HG03469 (cell line): ENCODE measurements around the gene MALAT1.
"Not testable (repeated sequence)": the region's sequence is repeated elsewhere in the genome, so short reads cannot be mapped to it uniquely, and the experiment has no call there.

Source experiments
- ATAC-seq: cut with Tn5 transposase; IDR thresholded peaks from one replicate; pipeline ENCODE4 v1.9.1; 2021; ENCODE audit warnings: mild to moderate bottlenecking, moderate library complexity, moderate number of reproducible peaks; ENCODE audit not compliant: unreplicated experiment

MALAT1 gene

GRCh38 chr11:65516135-65516968, 17.5 kb downstream of the MALAT1 start:
- no peak for ATAC-seq

GRCh38 chr11:65518941-65519549, 20.2 kb downstream of the MALAT1 start:
- not testable (repeated sequence) for ATAC-seq

- not testable (repeated sequence) for ATAC-seq
Observed at GRCh38 chr11:65521777-65522521, 23.1 kb downstream of the MALAT1 start.

- ATAC-seq: not testable (repeated sequence)
Observed at GRCh38 chr11:65522718-65523630, 24.1 kb downstream of the MALAT1 start.

- ATAC-seq: not testable (repeated sequence)
Observed at GRCh38 chr11:65523631-65523968, 24.8 kb downstream of the MALAT1 start.

DNA sequence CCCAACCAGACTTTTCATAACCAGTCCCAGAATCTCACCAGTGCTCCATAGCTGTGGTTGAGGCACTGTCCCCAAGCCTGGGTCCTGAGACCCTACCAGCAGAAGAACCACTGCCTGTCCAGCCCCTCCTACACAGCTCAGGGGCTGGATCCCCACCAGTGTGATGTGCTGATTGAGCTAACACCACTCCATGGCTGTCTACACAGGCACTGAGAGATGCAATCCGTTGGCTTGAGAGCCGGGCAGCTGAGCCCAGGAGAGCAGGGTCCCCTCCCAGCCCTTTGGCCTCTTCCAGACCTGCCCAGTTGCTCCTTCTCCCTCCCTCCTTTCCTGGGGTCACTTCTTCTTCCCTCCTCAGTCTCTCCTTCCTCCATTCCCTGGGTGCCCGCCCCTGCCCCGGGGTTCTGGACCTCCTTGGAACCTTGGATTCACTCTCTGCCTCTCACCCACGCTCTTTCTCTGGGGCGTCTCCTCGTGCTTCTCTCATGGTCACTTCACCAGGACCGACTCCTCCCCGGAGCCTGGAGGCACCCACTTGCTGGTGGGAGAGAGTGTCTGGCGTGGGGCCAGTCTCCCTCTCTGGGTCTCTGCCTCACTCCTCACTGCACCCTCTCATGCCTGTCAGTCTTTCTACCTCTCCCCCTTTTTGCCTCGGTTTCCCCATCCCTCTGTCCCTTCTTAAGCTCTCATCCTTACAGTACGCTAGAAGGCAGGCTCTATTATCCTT, 25.3 kb downstream of the MALAT1 start:
- ATAC-seq: no peak

- ATAC-seq: no peak
Observed at GRCh38 chr11:65524741-65525545, 26.1 kb downstream of the MALAT1 start, which contains the start of gene SCYL1. Gene SCYL1 (plus strand): TSS chr11:65525083. CDS start chr11:65525154, 71 bp downstream.

- ATAC-seq: no peak
Observed at GRCh38 chr11:65525546-65526480, 27.0 kb downstream of the MALAT1 start.

GRCh38 chr11:65526744-65527143, 27.9 kb downstream of the MALAT1 start:
- ATAC-seq: no peak

- ATAC-seq: no peak
Observed at GRCh38 chr11:65528819-65529350, 30.0 kb downstream of the MALAT1 start.

GRCh38 chr11:65529475-65530156, 30.8 kb downstream of the MALAT1 start:
- no peak for ATAC-seq

DNA sequence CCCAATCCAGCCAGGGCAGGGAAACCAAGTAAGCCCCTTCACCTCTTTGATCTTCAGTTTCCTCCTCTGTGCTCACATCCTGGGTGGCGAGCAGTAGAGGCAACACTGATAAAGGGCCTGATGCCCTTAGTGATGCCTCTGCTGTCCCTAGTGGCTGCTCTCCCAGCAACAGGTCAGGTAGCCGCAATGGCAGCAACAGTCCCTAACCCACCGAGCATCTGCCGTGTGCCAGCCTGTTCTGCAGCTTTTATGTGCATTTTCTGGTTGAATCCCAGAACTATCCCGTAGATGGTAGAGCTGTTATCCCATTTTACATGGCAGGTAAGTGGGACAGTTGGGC, 31.3 kb downstream of the MALAT1 start:
- ATAC-seq: no peak

DNA sequence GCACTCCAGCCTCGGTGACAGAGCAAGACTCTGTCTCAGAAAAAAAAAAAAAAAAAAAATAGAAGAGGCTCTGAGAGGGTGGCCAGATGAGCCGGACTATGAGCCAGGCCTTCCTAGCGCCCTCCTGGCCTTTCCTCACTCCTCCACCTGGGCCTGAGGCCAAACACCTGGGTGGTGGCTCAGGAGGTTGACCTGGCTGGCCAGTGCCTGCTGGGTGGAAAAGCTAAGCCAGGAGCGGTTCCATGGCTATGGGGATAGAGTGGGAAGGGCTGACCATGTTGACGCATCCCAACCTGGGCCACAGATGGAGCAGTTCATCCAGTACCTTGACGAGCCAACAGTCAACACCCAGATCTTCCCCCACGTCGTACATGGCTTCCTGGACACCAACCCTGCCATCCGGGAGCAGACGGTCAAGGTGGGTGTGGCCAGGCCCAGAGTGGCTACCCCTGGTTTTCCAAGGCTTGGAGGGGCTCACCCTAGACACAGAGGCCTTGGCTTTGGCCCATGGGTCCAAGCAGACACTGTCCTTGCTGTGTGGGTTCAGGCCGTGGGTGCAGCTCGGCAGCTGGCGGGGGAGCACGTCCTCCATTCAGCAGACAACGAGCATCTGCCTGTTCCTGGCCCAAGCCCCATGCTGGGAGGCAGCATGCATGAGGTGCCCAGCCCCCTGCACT, 33.7 kb downstream of the MALAT1 start:
- ATAC-seq: no peak

DNA sequence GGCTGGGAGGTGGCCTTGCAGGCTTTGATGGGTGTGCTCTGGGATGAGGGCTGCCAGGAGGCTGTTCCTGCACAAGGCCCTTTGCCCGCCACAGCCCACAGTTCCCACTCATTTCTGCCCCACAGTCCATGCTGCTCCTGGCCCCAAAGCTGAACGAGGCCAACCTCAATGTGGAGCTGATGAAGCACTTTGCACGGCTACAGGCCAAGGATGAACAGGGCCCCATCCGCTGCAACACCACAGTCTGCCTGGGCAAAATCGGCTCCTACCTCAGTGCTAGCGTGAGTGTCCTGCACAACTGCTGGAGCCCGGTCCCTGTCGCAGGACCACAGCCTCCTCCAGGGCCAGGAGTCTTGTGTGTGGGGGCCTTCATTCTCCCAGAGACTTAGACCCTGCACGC, 36.3 kb downstream of the MALAT1 start:
- ATAC-seq: no peak

DNA sequence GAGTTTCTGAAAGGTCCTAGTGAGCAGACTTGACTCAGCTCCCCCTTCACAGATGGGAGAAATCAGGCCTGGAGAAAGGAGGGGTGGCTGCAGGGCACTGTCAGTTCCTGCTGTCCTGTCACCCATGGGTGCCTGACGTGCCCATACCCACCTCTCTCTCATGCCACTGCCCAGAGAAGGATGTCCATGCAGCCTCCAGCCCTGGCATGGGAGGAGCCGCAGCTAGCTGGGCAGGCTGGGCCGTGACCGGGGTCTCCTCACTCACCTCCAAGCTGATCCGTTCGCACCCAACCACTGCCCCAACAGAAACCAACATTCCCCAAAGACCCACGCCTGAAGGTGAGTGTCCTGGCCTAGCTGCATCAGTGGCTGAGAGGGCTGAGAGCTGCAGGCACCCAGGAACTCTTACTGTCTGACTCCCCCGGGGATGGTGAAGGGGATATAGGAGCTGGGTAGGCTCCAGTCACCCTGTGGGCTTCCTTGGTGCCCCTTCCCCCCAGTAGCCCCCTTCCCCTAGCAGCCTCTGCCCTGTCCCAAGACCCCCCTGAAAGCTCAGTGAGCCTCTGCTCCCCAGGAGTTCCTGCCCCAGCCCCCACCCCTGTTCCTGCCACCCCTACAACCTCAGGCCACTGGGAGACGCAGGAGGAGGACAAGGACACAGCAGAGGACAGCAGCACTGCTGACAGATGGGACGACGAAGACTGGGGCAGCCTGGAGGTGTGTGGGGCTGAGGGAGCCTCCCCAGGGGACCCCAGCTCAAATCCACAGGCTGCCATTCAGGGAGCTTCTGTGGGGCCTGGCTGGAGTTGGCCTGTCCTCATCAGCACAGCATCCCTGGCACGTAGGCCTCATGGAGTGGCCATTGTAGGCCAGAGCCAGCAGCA, 37.8 kb downstream of the MALAT1 start:
- ATAC-seq: no peak

- ATAC-seq: no peak
Observed at GRCh38 chr11:65537296-65537597, 38.4 kb downstream of the MALAT1 start.
